Esophagus (tissue), 2 donors: ENCODE data around the gene GPHN. TPM values are rescaled to one million over a fixed set of nuclear protein-coding genes. Genes with fewer than 3 reads are reported as not detected.

Experiments
- H3K27ac ChIP-seq, 2 donors: one replicate each; pipeline ENCODE4 v1.5.1; 2013; ENCODE audit warnings: low read depth in 2 of 2, mild to moderate bottlenecking in 2 of 2, inconsistent platforms in 1 of 2, low read length in 1 of 2, moderate library complexity in 1 of 2
- H3K27me3 ChIP-seq, 2 donors: one replicate each; pipeline ENCODE4 v1.6.1; 2013; ENCODE audit warnings: low read length in 2 of 2, control low read depth in 1 of 2, mild to moderate bottlenecking in 1 of 2; ENCODE audit not compliant: insufficient read depth in 2 of 2, control insufficient read depth in 1 of 2
- H3K36me3 ChIP-seq, 2 donors: one replicate each; pipeline ENCODE4 v1.6.1; 2013; ENCODE audit warnings: low read length in 1 of 2; ENCODE audit not compliant: control insufficient read depth in 2 of 2, insufficient read depth in 2 of 2
- H3K4me1 ChIP-seq, 2 donors: one replicate each; pipeline ENCODE4 v1.6.1; 2013; ENCODE audit warnings: low read length in 1 of 2; ENCODE audit not compliant: control insufficient read depth in 2 of 2, insufficient read depth in 2 of 2
- H3K4me3 ChIP-seq, 2 donors: one replicate each; pipeline ENCODE4 v1.5.1; 2013; ENCODE audit warnings: low read length in 2 of 2, mild to moderate bottlenecking in 2 of 2, low read depth in 1 of 2, moderate library complexity in 1 of 2
- H3K9me3 ChIP-seq, 2 donors: one replicate each; pipeline ENCODE4 v1.6.1; 2013; ENCODE audit warnings: mild to moderate bottlenecking in 2 of 2, low read depth in 1 of 2, low read length in 1 of 2, moderate library complexity in 1 of 2; ENCODE audit not compliant: control insufficient read depth in 2 of 2, insufficient read depth in 1 of 2
- WGBS, 2 donors: extraction: QIAGEN DNeasy Blood & Tissue Kit; methylation state at CpG; one replicate each; pipeline ENCODE4 v1.1.7; 2013; 5-methylcytosine and 5-hydroxymethylcytosine counted together
- polyA plus RNA-seq, 2 donors: library from polyadenylated mRNA; stranded (reverse); fragments of 200-250 nt; gene quantifications; one replicate each; pipeline ENCODE4 v1.2.3, GENCODE V29; 2013
- donor health status: healthy with polysubstance abuse.
- donor health status: Bipolar disorder and iron deficiency.

GPHN gene
- polyA plus RNA-seq, 2 donors, result 9.8 to 19.8 TPM

DNA sequence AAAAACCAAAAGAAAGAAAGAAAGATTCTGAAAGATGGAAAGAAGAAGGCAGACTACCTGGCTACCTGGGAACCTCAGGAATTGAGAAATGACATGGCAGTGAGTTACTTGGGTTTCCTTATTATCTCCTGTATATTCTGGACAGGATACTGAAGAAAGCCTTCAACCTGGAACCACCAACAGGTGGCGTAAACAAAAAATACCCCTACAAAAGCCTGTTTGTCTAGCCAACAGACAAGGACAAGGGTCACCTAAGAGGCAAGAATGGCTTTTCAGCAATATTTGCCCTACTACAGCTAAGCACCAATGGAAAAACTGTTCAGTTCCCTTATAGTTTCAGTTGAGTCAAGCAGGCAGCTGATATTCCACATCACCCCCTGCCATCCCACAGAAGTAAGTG is 274.9 kb downstream of the GPHN start:
- Histone ChIP-seq H3K36me3 (peaks cover 0 to 2% of the 10 kb centered on the region in 2 donors), H3K4me3 (no peak overlapping the region), H3K9me3 (peaks cover 0 to 2% of the 10 kb centered on the region in 2 donors), H3K27ac (no peak overlapping the region), H3K4me1 (no peaks in the 10 kb centered on the region), H3K27me3 (no peaks in the 10 kb centered on the region)
- WGBS, 2 donors, result 98 to 100% methylated on average over 1 of the region's 1 CpG

GRCh38 chr14:66790101-66790500 is 282.2 kb downstream of the GPHN start:
- Histone ChIP-seq H3K27me3 (no peaks in the 10 kb centered on the region), H3K27ac (no peak overlapping the region)
- 91 to 98% methylated on average over 1 of the region's 1 CpG for WGBS, 2 donors

DNA sequence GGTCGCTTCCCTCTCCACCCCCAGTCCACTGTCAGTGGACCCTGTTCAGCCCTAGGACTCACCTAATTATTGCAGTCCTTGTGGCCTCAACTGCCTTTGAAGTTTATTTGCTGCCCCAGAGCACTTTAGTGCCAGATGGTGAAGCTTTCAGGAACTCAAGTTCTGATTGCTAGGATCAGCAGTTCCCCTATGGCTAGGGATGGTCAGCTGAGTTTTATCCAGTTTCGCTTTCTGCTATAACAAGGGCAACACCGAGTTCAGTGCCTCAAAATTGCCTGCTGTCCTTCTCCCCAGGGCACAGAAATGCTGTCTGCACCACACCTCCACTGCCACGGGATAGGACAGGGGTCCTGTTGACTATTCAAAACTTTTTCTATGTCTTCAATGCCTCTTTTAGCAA is 295.0 kb downstream of the GPHN start:
- no peaks in the 10 kb centered on the region for H3K36me3 ChIP-seq
- no peak overlapping the region for H3K4me3 ChIP-seq
- H3K9me3 ChIP-seq, result peaks cover 0 to 2% of the 10 kb centered on the region in 2 donors
- no peaks in the 10 kb centered on the region for H3K4me1 ChIP-seq
- 92 to 96% methylated on average over 4 of the region's 4 CpGs for WGBS, 2 donors
- no peaks in the 10 kb centered on the region for H3K27me3 ChIP-seq
- no peak overlapping the region for H3K27ac ChIP-seq

More at GRCh38 chr14:66790101-66790500, 282.2 kb downstream of the GPHN start:
- Histone ChIP-seq H3K9me3 (peaks cover 0 to 3% of the 10 kb centered on the region in 2 donors), H3K4me3 (no peak overlapping the region), H3K4me1 (no peaks in the 10 kb centered on the region), H3K36me3 (no peaks in the 10 kb centered on the region)

- WGBS, 2 donors, result 88 to 91% methylated on average over 1 of the region's 1 CpG
- Histone ChIP-seq H3K9me3 (peaks cover 0 to 2% of the 10 kb centered on the region in 2 donors), H3K36me3 (no peaks in the 10 kb centered on the region), H3K27me3 (no peaks in the 10 kb centered on the region), H3K4me3 (no peak overlapping the region), H3K4me1 (no peaks in the 10 kb centered on the region), H3K27ac (no peak overlapping the region)
Measured at GRCh38 chr14:66804141-66804540, 296.2 kb downstream of the GPHN start.

GRCh38 chr14:66813636-66814035 is 305.7 kb downstream of the GPHN start:
- H3K4me1 ChIP-seq, result no peaks in the 10 kb centered on the region
- peaks cover 0 to 13% of the 10 kb centered on the region in 2 donors for H3K9me3 ChIP-seq
- no peak overlapping the region for H3K4me3 ChIP-seq
- H3K27ac ChIP-seq, result no peak overlapping the region
- no peaks in the 10 kb centered on the region for H3K27me3 ChIP-seq
- H3K36me3 ChIP-seq, result peaks cover 3 to 13% of the 10 kb centered on the region in 2 donors
- WGBS, 2 donors, result 91 to 100% methylated on average over 6 of the region's 6 CpGs

DNA sequence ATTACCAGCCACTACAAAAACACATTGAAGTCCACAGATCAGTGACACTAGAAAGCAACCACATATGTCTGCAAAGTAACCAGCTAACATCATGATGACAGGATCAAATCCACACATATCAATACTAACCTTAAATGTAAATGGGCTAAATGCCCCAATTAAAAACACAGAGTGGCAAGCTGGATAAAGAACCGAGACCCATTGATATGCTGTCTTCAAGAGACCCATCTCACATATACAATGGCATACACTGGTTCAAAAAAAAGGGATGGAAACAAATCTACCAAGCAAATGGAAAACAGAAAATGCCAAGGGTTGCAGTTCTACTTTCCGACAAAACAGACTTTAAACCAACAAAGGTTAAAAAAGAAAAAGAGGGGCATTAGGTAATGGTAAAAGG is 307.7 kb downstream of the GPHN start:
- WGBS, 2 donors, result 97 to 98% methylated on average over 2 of the region's 2 CpGs
- Histone ChIP-seq H3K4me1 (no peaks in the 10 kb centered on the region), H3K9me3 (peaks cover 0 to 13% of the 10 kb centered on the region in 2 donors)

DNA sequence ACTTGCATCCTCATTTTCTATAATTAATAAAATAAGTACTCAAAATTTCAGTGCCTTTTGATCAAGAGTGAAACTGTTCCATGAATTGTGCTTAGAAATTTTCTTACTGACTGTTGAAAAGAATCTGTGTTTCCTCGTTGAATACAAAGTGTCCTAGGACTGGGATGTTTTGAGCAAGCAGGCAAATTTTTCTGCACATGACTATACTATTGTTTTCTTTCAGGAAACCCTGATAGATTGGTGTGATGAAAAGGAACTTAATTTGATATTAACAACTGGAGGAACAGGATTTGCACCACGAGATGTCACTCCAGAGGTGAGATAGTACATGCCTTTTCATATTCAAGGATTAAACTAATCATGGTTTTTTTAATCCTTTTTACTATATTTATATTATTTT is 316.3 kb downstream of the GPHN start:
- WGBS, 2 donors, result 35 to 51% methylated on average over 2 of the region's 2 CpGs
- H3K27ac ChIP-seq, result no peak overlapping the region
- H3K4me1 ChIP-seq, result no peaks in the 10 kb centered on the region
- H3K9me3 ChIP-seq, result no peaks in the 10 kb centered on the region
- H3K36me3 ChIP-seq, result no peaks in the 10 kb centered on the region
- no peaks in the 10 kb centered on the region for H3K27me3 ChIP-seq
- H3K4me3 ChIP-seq, result no peak overlapping the region

More for the DNA sequence above, 307.7 kb downstream of the GPHN start:
- no peak overlapping the region for H3K27ac ChIP-seq
- H3K27me3 ChIP-seq, result no peaks in the 10 kb centered on the region
- peaks cover 3 to 13% of the 10 kb centered on the region in 2 donors for H3K36me3 ChIP-seq
- no peak overlapping the region for H3K4me3 ChIP-seq

GRCh38 chr14:66827182-66827581 is 319.2 kb downstream of the GPHN start:
- 96 to 99% methylated on average over 5 of the region's 5 CpGs for whole genome bisulfite sequencing, 2 donors
- H3K27me3 ChIP-seq, result no peaks in the 10 kb centered on the region
- H3K36me3 ChIP-seq, result no peaks in the 10 kb centered on the region
- no peaks in the 10 kb centered on the region for H3K4me1 ChIP-seq
- H3K4me3 ChIP-seq, result no peak overlapping the region
- H3K9me3 ChIP-seq, result no peaks in the 10 kb centered on the region
- H3K27ac ChIP-seq, result no peak overlapping the region

GRCh38 chr14:66831173-66831572 is 323.2 kb downstream of the GPHN start:
- no peaks in the 10 kb centered on the region for H3K4me1 ChIP-seq
- no peaks in the 10 kb centered on the region for H3K27me3 ChIP-seq
- 92 to 98% methylated on average over 1 of the region's 1 CpG for WGBS, 2 donors
- H3K36me3 ChIP-seq, result no peaks in the 10 kb centered on the region
- no peak overlapping the region for H3K27ac ChIP-seq
- no peak overlapping the region for H3K4me3 ChIP-seq
- no peaks in the 10 kb centered on the region for H3K9me3 ChIP-seq

DNA sequence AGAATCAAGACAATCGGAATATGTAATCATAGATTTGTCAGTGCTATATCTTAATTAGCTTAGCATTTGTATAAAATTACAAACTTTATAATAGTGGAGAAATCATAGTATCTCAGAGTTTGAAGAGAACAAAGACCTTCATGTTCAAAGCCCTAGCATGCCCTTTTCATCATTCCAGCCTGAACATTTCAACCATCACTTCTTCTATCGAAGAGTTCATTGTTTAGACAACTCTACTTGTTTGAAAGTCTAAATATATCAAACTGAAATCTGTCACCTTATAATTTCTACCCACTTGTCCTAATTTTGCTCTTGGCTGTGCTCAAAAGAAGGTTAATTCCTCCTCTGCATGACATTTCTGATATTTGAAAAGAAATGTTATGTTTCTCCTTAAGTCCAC is 325.9 kb downstream of the GPHN start:
- H3K27me3 ChIP-seq, result no peaks in the 10 kb centered on the region
- H3K4me3 ChIP-seq, result no peak overlapping the region
- no peaks in the 10 kb centered on the region for H3K9me3 ChIP-seq
- H3K27ac ChIP-seq, result no peak overlapping the region
- 66 to 81% methylated on average over 2 of the region's 2 CpGs for WGBS, 2 donors
- H3K36me3 ChIP-seq, result no peaks in the 10 kb centered on the region
- no peaks in the 10 kb centered on the region for H3K4me1 ChIP-seq
